ENCODE results near the gene PIP5KL1.

DNA sequence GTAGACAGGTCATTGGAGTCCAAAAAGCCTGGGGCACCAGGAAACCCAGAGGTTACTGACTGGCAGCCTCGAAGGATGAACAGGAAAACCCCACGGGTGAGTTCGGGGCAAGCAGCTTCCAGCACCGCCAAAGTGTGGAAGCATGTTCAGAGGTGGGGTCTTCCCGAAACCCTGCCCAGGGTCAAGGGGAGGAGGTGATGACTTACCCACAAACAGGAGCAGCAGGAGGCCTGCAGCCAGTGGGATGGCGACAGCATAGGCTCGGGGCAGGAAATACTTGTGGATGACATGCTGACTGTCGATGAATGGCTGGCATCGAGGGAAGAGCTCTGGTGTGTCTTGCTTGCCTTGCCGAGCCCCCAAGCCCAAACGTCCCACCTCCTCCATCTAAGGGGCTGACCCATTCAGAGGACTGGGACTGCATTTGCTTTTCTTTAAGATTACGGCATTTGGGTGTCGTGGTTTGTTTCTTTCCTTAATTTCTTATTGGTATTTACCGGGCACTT is 5.8 kb upstream of the PIP5KL1 start:
- TF ChIP-seq POLR2A (IDR thresholded peaks at IDR 0.05; ENCODE audit: low read length) (no peak), GATA1 (IDR thresholded peaks at IDR 0.05; ENCODE audit: low read depth, low read length) (no peak)
